ENCODE measurements around the gene VWC2L. TPM values are rescaled to one million over a fixed set of nuclear protein-coding genes. Genes with fewer than 3 reads are reported as not detected.

VWC2L gene
- total RNA-seq, 1 donor from 2014 or later: not detected

DNA sequence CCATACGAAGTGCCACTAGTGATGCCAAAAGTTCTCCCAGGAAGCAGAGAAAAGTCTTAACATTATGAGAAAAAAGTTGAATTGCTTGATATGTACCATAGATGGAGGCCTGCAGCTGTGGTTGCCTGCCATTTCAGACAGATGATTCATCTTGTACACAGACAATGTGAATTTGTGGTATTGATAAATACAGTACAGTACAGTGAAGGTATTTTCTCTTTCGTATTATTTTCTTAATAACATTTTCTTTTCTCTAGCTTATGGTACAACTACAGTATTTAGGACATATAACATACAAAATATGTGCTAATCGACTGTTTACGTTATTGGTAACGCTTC, 33.6 kb upstream of the VWC2L start:
- intact Hi-C loops (cut with DNase I): no loop called here
- TF ChIP-seq, protein P1, sequence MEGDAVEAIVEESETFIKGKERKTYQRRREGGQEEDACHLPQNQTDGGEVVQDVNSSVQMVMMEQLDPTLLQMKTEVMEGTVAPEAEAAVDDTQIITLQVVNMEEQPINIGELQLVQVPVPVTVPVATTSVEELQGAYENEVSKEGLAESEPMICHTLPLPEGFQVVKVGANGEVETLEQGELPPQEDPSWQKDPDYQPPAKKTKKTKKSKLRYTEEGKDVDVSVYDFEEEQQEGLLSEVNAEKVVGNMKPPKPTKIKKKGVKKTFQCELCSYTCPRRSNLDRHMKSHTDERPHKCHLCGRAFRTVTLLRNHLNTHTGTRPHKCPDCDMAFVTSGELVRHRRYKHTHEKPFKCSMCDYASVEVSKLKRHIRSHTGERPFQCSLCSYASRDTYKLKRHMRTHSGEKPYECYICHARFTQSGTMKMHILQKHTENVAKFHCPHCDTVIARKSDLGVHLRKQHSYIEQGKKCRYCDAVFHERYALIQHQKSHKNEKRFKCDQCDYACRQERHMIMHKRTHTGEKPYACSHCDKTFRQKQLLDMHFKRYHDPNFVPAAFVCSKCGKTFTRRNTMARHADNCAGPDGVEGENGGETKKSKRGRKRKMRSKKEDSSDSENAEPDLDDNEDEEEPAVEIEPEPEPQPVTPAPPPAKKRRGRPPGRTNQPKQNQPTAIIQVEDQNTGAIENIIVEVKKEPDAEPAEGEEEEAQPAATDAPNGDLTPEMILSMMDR (IDR thresholded peaks at IDR 0.05): no peak
- Histone ChIP-seq H3K4me3 (no peak overlapping the region), H3K9me3 (no peaks in the 10 kb centered on the region), H3K27ac (no peak overlapping the region), H3K36me3 (no peaks in the 10 kb centered on the region), H3K4me1 (no peaks in the 10 kb centered on the region), H3K27me3 (no peaks in the 10 kb centered on the region)
- ATAC-seq (no peak), DNase-seq (no peak)

DNA sequence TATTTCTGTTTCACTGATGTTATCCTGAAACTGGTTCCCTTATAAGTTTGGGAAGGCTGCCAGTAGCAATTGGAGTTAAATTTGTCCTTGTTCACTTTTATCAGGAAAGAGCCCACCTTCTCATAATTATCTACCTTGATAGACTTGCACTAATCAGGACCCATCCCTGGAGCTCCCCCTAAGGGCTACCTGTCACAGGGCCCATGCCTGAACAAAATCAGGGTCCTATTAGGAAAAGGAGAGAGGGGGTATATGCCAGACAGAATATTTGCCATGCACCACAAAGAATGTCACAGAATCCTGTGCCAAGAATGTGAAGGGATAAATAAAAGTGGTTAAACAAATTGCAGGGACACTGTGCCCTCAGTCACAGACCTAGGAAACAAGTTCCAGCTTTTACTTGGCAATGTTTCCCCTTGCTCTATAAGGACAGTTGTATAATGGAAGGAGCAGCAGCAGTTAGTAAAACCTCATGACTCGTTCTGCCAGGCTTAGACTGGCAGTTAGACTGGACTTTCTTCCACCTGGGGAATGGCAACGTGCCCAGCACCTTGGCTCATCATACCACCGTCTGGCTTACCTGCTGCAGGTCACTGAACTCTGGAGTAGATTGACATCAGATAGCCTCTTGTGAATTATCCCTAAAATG, 32.3 kb upstream of the VWC2L start:
- intact Hi-C loops (cut with DNase I): no loop called here

DNA sequence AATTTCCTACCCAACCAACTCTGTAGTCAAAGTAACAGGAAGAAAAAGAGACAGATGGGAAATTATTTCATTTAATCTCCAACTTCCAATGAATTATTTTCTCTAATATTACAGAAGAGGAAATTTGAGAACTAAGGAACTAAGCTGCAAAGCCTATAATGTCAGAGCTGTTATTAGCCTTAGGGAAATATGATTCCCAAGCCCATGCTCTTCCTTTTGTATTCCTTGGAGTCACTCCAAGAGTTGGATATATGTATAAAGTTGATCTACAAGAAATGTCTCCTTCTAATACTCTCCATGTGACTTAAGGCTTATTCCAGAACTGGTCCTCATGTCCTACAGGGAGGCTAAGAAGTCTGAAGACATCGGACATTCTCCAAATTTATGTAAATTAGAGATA, 31.6 kb upstream of the VWC2L start:
- H3K36me3 ChIP-seq: no peaks in the 10 kb centered on the region
- H3K27me3 ChIP-seq: no peaks in the 10 kb centered on the region
- no peak for ATAC-seq
- H3K9me3 ChIP-seq: no peaks in the 10 kb centered on the region
- intact Hi-C loops (cut with DNase I): no loop called here
- no peak for DNase-seq
- H3K4me1 ChIP-seq: no peaks in the 10 kb centered on the region
- TF ChIP-seq, protein P1 (IDR thresholded peaks at IDR 0.05): no peak
- no peak overlapping the region for H3K27ac ChIP-seq
- no peak overlapping the region for H3K4me3 ChIP-seq

More for the DNA sequence above, 32.3 kb upstream of the VWC2L start:
- Histone ChIP-seq H3K9me3 (no peaks in the 10 kb centered on the region), H3K27ac (no peak overlapping the region), H3K4me1 (no peaks in the 10 kb centered on the region), H3K36me3 (no peaks in the 10 kb centered on the region), H3K27me3 (no peaks in the 10 kb centered on the region), H3K4me3 (no peak overlapping the region)
- TF ChIP-seq, protein P1 (IDR thresholded peaks at IDR 0.05): no peak
- DNase-seq (no peak), ATAC-seq (no peak)

DNA sequence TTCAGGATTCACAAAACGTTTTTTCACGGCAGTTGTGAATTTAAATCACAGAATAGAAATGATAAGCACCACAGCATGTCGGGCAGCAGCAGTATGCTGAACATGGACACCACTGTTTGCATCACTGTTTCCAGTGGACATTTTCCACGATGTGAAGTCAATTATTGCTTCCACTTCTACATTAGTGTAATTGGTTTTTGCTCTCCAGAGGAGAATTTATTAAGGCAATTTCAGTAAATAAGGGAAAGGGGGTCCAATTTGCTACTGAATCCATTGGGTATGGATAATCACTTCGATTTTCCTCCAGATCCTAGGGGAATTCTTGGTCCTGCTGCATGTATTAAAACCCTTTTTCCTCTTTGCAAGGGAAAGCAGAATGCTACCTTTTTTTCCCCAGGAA, 30.2 kb upstream of the VWC2L start:
- Histone ChIP-seq H3K36me3 (no peaks in the 10 kb centered on the region), H3K4me1 (no peaks in the 10 kb centered on the region), H3K9me3 (no peaks in the 10 kb centered on the region), H3K27me3 (no peaks in the 10 kb centered on the region), H3K27ac (no peak overlapping the region), H3K4me3 (no peak overlapping the region)
- intact Hi-C loops (cut with DNase I): no loop called here
- ATAC-seq (no peak), DNase-seq (no peak)
- TF ChIP-seq, protein P1 (IDR thresholded peaks at IDR 0.05): no peak

DNA sequence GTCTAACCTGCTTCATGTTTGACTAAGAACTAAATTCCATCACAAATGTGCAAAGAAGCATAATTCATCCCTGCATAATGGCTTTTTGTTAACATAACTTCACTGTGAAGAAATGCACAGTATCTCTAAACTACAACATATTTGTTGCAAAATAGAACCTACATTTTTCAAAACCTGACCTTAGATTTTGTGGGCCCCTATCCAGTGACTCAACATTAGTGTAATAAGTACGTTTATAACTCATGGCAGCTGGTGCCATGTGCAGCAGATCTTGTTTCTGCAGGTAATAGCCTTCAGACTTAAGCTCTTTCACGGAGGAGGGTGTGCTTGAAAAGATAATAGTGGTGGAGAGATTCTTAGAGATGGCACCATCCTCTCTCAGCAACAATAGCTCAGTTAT, 28.6 kb upstream of the VWC2L start:
- Histone ChIP-seq H3K27ac (no peak overlapping the region), H3K4me3 (no peak overlapping the region), H3K4me1 (no peaks in the 10 kb centered on the region), H3K9me3 (no peaks in the 10 kb centered on the region), H3K36me3 (no peaks in the 10 kb centered on the region), H3K27me3 (no peaks in the 10 kb centered on the region)
- DNase-seq (no peak), ATAC-seq (no peak)
- intact Hi-C loops (cut with DNase I): no loop called here
- TF ChIP-seq, protein P1 (IDR thresholded peaks at IDR 0.05): no peak

DNA sequence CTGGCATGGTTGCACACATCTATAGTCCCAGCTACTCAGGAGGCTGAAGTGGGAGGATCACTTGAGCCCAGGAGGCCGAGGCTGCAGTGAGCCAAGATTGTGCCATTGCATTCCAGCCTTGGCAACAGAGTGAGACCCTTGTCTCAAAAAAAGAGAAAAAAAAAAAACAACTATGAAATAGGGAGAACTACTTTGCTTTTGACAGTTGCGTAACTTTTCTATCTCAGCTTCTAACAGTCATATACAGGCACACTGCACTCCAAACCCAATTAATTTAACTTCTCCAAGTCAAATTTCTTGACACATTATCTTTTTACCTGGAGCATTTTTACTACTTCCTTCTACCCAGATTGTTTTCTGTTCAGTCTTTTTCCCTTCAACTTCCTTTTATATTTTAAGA, 24.1 kb upstream of the VWC2L start:
- intact Hi-C loops (cut with DNase I): no loop called here
- ATAC-seq: no peak

More for the DNA sequence above, 24.1 kb upstream of the VWC2L start:
- Histone ChIP-seq H3K9me3 (no peaks in the 10 kb centered on the region), H3K27me3 (no peaks in the 10 kb centered on the region), H3K4me3 (no peak overlapping the region), H3K36me3 (no peaks in the 10 kb centered on the region), H3K27ac (no peak overlapping the region), H3K4me1 (no peaks in the 10 kb centered on the region)
- no peak for DNase-seq
- TF ChIP-seq, protein P1 (IDR thresholded peaks at IDR 0.05): no peak

Data from upper lobe of right lung (tissue), 1 donor.